GM21381 (cell line): ENCODE measurements around the gene HSF2BP.
"Not testable (repeated sequence)": the region's sequence is repeated elsewhere in the genome, so short reads cannot be mapped to it uniquely, and the experiment has no call there.

ENCODE experiments used
- ATAC-seq: cut with Tn5 transposase; IDR thresholded peaks from one replicate; pipeline ENCODE4 v1.9.1; 2021; ENCODE audit warnings: mild to moderate bottlenecking, moderate library complexity; ENCODE audit not compliant: unreplicated experiment

HSF2BP gene

DNA sequence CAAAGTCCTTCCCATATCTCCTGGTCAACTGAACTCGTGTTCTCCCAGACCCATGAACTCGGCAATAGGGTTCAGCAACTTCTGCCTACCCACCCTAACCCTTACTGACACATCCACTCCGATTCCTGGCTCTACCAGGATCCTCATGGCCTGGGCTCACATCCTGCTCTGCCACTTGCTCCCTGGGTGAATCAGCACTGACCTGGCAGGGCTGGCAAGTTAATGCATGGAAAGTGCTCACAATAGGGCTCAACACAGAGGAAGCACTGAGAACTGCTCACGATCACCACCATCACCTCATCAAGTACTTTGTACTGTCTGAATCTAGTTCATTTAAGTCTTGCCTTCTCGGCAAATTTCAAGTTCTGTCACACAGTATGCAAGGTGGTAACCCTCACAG is 96.8 kb downstream of the HSF2BP start:
- ATAC-seq: not testable (repeated sequence)

- not testable (repeated sequence) for ATAC-seq
These were observed 118.7 kb downstream of the HSF2BP start for GRCh38 chr21:43540561-43540960.

- not testable (repeated sequence) for ATAC-seq
These were observed 136.7 kb downstream of the HSF2BP start for GRCh38 chr21:43522495-43523131.

GRCh38 chr21:43517701-43518100 is 141.6 kb downstream of the HSF2BP start:
- not testable (repeated sequence) for ATAC-seq

GRCh38 chr21:43516860-43517627 is 142.2 kb downstream of the HSF2BP start:
- ATAC-seq: not testable (repeated sequence)

GRCh38 chr21:43516295-43516847 is 142.9 kb downstream of the HSF2BP start:
- not testable (repeated sequence) for ATAC-seq

DNA sequence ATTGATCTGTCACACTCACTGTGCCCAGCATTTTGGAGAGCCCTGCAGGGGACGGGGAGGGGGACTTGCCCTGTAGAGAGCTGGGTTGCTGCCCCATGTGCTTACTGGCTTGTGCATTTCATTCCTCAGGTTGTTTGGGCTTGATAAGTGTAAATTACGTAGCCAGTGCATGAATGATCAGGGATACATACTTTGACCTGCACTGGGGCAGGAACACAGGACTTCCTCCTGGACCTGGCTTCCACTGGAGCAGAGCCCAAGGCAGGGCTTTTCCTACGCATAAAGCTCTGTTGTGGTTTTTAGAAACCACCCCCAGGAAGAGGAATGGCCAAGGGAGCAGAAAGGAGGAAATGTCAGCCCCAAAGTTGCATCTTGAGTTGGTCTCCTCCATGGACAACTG is 144.5 kb downstream of the HSF2BP start:
- not testable (repeated sequence) for ATAC-seq

DNA sequence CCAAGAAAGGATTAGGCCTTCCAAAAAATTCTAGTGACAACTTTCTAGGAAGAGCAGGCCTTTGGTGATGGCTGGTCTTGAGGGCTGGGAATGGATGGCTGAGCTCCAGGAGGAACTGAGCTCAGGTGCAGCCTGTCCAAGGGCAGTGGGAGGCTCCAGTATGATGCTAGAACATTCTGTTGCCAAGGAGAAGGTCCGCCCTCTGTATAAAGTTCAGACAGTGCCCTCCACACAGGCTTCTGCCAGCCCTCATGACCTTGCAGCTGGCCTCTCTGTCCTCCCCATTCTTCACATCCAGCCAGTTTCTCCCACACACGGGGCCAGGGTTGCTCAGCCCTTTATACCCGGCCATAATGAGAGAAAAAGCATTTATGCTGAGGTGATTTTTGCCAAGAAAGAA is 146.3 kb downstream of the HSF2BP start:
- ATAC-seq: not testable (repeated sequence)

- not testable (repeated sequence) for ATAC-seq
These were observed 148.1 kb downstream of the HSF2BP start for GRCh38 chr21:43511209-43511608.

- not testable (repeated sequence) for ATAC-seq
These were observed 148.6 kb downstream of the HSF2BP start for GRCh38 chr21:43510669-43511068.

DNA sequence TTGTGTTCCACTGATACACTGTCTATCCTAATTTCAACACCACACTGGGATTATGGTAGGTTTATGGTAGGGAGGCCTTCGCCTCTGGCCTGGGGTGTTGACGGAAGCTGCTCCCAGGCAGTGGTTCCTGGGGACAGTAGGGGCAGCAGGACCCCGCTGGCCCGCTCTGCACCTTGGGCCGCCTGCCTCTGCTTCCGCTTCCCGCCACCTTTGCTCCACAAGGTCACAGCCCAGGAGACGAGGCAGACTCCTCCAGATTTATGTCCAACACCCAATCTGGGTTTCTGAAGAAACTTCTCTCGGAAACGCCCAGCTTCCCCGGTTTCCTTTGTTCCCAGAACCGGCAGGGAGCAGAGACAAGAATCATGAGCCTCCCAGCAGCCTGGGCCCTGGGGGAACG is 155.4 kb downstream of the HSF2BP start:
- ATAC-seq: not testable (repeated sequence)

DNA sequence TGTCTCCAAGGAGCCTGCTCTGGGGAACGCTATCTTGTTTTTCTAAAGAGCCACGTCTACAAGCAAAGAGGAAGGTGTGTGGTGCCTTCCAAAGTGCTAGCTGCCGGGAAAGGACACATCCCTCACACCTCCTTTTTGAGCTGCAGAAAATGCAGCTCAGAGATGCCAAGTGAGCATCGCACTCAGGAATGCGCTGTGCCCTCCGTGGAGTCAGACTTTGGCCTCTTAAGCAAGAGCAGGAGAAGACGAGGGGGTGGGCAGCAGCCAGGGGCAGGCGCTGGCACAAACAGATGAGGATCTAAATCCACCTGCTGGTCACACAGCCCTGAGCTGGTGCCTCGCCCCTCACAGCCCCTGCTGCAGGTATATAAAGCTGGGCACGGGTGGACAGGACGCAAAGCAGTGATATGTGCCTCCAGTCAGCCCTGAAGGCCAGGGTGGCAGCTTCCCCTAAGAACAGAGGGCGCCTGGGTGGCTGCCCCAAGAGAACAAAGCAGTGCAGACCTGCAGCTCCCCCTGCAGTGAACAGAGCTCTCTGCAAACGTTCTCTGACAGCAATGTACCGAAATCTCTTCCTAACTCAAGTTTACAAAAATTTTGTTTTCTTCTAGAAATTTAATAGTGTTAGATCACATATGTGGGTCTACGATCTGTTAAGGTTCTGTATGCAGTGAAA is 156.1 kb downstream of the HSF2BP start:
- not testable (repeated sequence) for ATAC-seq

GRCh38 chr21:43502407-43503071 is 156.7 kb downstream of the HSF2BP start:
- not testable (repeated sequence) for ATAC-seq

GRCh38 chr21:43498924-43499323 is 160.4 kb downstream of the HSF2BP start:
- not testable (repeated sequence) for ATAC-seq

DNA sequence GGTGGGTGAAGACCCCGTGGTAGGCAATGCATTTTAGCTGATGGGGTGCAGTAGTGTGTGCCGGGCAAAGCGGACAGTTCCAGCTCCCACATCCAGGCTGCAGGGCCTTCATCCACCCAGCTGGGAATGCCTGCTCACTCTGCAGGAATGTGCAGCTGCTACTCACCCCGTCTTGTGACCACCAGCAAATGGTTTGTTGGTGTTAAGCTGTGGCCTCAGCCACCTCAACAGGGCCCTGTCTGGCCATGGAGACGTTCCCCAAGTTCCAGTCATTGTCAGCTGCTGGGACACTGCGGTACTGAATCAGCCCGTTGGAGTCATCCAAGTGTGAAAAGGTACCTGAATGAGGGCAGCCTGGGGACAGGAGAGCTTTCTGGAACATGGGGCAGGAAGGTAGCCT is 161.2 kb downstream of the HSF2BP start:
- not testable (repeated sequence) for ATAC-seq

- ATAC-seq: not testable (repeated sequence)
These were observed 164.8 kb downstream of the HSF2BP start for GRCh38 chr21:43494279-43495012.

DNA sequence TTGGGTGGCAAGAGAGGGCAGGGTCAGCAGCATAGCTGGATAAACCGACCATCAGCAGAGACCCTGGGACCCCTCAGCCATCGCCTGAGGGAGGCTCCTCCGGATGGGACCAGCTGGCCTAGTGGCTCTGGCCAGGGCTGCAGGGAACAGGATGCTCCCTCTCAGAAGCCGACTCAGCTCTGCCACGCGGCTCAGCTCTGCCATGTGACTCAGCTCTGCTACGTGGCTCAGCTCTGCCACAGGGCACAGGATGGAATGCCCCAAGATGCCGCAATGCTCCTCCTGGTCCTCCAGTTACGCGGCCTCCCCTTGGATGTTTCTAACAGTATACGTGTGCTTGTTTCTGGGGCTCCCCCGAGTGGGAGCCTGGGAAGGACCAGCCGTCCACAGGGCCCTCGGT is 165.8 kb downstream of the HSF2BP start:
- ATAC-seq: not testable (repeated sequence)

- ATAC-seq: not testable (repeated sequence)
These were observed 171.1 kb downstream of the HSF2BP start for GRCh38 chr21:43488235-43488634.

DNA sequence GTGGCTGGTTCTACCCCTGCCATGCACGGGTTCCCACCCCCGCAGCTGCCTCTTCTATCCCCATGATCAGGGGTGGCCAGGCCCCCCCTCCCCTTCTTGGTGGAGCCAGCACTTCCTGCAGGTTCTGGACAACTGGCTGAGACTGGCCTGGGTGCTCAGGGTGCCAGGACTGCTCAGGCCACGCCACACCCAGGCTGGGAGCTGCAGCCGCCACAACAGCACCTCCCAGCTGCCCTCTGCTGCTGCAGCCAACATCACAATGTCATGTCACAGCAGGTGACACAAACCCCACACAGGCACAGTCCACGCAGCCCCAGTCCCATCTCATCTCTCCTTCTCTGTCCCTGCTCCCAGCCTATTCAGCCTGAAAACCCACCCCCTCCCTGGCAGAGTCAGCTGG is 173.2 kb downstream of the HSF2BP start:
- ATAC-seq: not testable (repeated sequence)

DNA sequence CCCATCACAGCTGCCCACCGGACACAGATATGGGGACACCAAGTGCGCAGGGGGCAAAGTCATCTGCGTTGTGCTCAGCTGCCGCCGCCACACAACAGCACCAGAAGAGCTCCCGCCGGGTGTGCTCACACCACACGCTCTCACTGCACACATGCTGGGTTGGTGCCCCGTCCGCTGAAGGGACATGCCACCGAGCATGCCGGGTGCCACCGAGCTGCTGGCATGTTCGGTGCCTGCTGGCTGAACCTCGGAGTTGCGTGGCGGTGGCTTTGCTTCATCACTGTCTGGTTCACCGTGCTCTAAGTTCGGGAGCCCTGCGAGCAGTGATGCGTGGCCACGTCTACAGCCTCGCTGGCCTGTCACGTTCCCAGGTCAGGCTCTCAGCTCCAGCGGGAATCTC is 174.3 kb downstream of the HSF2BP start:
- not testable (repeated sequence) for ATAC-seq
